IMR-90 (cell line): ENCODE results near the gene COL24A1. TPM values are rescaled to one million over a fixed set of nuclear protein-coding genes. Genes with fewer than 3 reads are reported as not detected.

Experiments
- ATAC-seq: fragments of 200-7000 bp; cut with Tn5 transposase; 2 replicates; pipeline ENCODE4 v1.9.1; 2020; ENCODE audit warnings: low read depth, mild to moderate bottlenecking, moderate library complexity
- BruUV-seq: library from RNA; stranded (reverse); fragments of 400-500 nt; replicated peaks from 2 replicates; lab custom pipeline; 2021; lab: Mats Ljungman, UMichigan
- CTCF ChIA-PET: fragments of 300-600 bp; formaldehyde crosslinking; extraction: SDS; loops from one replicate; lab custom pipeline; 2021; ENCODE audit warnings: antibody characterized with exemption; lab: Yijun Ruan, JAX
- POLR2A ChIA-PET: fragments of 300-600 bp; sonication (Branson Sonifier 250); formaldehyde crosslinking; loops from one replicate; lab custom pipeline; 2022; ENCODE audit warnings: antibody characterized with exemption; ENCODE audit not compliant: unreplicated experiment; lab: Charles Lee
- DNase-seq: peaks from one replicate; pipeline ENCODE4 v3.0.0; 2013
- H2AFZ ChIP-seq: replicated peaks from 2 replicates; pipeline ENCODE3; 2013; ENCODE audit warnings: low read length, mild to moderate bottlenecking; ENCODE audit not compliant: poor library complexity
- H2AK5ac ChIP-seq: 2 replicates; pipeline ENCODE4 v1.6.1; 2013; ENCODE audit warnings: low read depth, low read length, inconsistent platforms
- H2AK9ac ChIP-seq: replicated peaks from 2 replicates; pipeline ENCODE3; 2013; ENCODE audit warnings: mild to moderate bottlenecking, low read depth, low read length, moderate library complexity; ENCODE audit not compliant: poor library complexity
- H2BK120ac ChIP-seq: 2 replicates; pipeline ENCODE4 v1.6.1; 2013; ENCODE audit warnings: low read depth, low read length, inconsistent platforms
- H2BK15ac ChIP-seq: 3 replicates; pipeline ENCODE4 v1.6.1; 2013; ENCODE audit warnings: low read depth, low read length, inconsistent platforms
- H2BK20ac ChIP-seq: 2 replicates; pipeline ENCODE4 v1.6.1; 2013; ENCODE audit warnings: low read depth, mild to moderate bottlenecking, inconsistent platforms, low read length, moderate library complexity
- H2BK5ac ChIP-seq: 2 replicates; pipeline ENCODE4 v1.6.1; 2013; ENCODE audit warnings: mild to moderate bottlenecking, low read depth, low read length, inconsistent platforms; ENCODE audit not compliant: poor library complexity, severe bottlenecking
- H3K14ac ChIP-seq: replicated peaks from 2 replicates; pipeline ENCODE4 v1.6.1; 2013; ENCODE audit warnings: low read depth, low read length, inconsistent platforms
- H3K18ac ChIP-seq: 2 replicates; pipeline ENCODE4 v1.6.1; 2013; ENCODE audit warnings: low read depth, low read length, control low read depth
- H3K23ac ChIP-seq: 2 replicates; pipeline ENCODE4 v1.6.1; 2013; ENCODE audit warnings: low read depth, low read length, inconsistent platforms
- H3K27ac ChIP-seq: 2 replicates; pipeline ENCODE4 v1.5.1; 2013; ENCODE audit warnings: mild to moderate bottlenecking, control low read depth, low read length; ENCODE audit not compliant: insufficient read depth
- H3K27me3 ChIP-seq: 2 replicates; pipeline ENCODE4 v1.6.1; 2013; ENCODE audit warnings: low read length; ENCODE audit not compliant: control insufficient read depth, insufficient read depth
- H3K36me3 ChIP-seq: 2 replicates; pipeline ENCODE4 v1.6.1; 2013; ENCODE audit warnings: low read length, mixed read lengths; ENCODE audit not compliant: control insufficient read depth, insufficient read depth
- H3K4ac ChIP-seq: 2 replicates; pipeline ENCODE4 v1.6.1; 2013; ENCODE audit warnings: low read depth, low read length, inconsistent platforms
- H3K4me1 ChIP-seq: 2 replicates; pipeline ENCODE4 v1.6.1; 2013; ENCODE audit warnings: low read length, mixed read lengths; ENCODE audit not compliant: control insufficient read depth, insufficient read depth
- H3K4me2 ChIP-seq: 2 replicates; pipeline ENCODE4 v1.6.1; 2013; ENCODE audit warnings: low read depth, mild to moderate bottlenecking, control low read depth, low read length, moderate library complexity
- H3K4me3 ChIP-seq: 2 replicates; pipeline ENCODE4 v1.5.1; 2013; ENCODE audit warnings: low read depth, mild to moderate bottlenecking, control low read depth, low read length, moderate library complexity; ENCODE audit not compliant: insufficient read depth
- H3K56ac ChIP-seq: 2 replicates; pipeline ENCODE4 v1.6.1; 2013; ENCODE audit warnings: low read length, inconsistent platforms; ENCODE audit not compliant: insufficient read depth; ENCODE audit errors: extremely low read depth
- H3K79me1 ChIP-seq, 2 experiments: 2 replicates each; pipeline ENCODE4 v1.6.1; 2013; ENCODE audit warnings: low read length in 2 of 2, inconsistent platforms in 1 of 2, low read depth in 1 of 2
- H3K9ac ChIP-seq: 2 replicates; pipeline ENCODE4 v1.6.1; 2013; ENCODE audit warnings: low read depth, low read length, control low read depth
- H3K9me1 ChIP-seq: 2 replicates; pipeline ENCODE4 v1.6.1; 2013; ENCODE audit warnings: low read length, inconsistent platforms; ENCODE audit not compliant: insufficient read depth
- H3K9me3 ChIP-seq: 2 replicates; pipeline ENCODE4 v1.6.1; 2013; ENCODE audit warnings: low read length; ENCODE audit not compliant: control insufficient read depth, insufficient read depth
- H4K20me1 ChIP-seq: 2 replicates; pipeline ENCODE4 v1.6.1; 2013; ENCODE audit warnings: low read length, inconsistent platforms; ENCODE audit not compliant: insufficient read depth
- H4K5ac ChIP-seq: 2 replicates; pipeline ENCODE4 v1.6.1; 2013; ENCODE audit warnings: mild to moderate bottlenecking, low read depth, low read length, control low read depth
- H4K8ac ChIP-seq, 2 experiments: 2 replicates each; pipeline ENCODE4 v1.6.1; 2013; ENCODE audit warnings: low read depth in 2 of 2, low read length in 2 of 2, control low read depth in 1 of 2, inconsistent platforms in 1 of 2
- H4K91ac ChIP-seq: 2 replicates; pipeline ENCODE4 v1.6.1; 2013; ENCODE audit warnings: low read depth, low read length, inconsistent platforms; ENCODE audit not compliant: insufficient read depth
- CEBPB ChIP-seq: IDR thresholded peaks from 2 replicates; pipeline ENCODE4 v1.6.1; 2012; ENCODE audit warnings: low read depth, low read length, improper control_type of control experiment
- CHD1 ChIP-seq: IDR thresholded peaks from 2 replicates; pipeline ENCODE4 v1.6.1; 2012; ENCODE audit warnings: low read depth, low read length, improper control_type of control experiment
- FOS ChIP-seq: fragments of 150-350 bp; IDR thresholded peaks from 2 replicates; pipeline ENCODE4 v1.6.1; 2016; ENCODE audit warnings: low read depth, low read length
- MAFK ChIP-seq: IDR thresholded peaks from 2 replicates; pipeline ENCODE4 v1.6.1; 2012; ENCODE audit warnings: low read depth, low read length, improper control_type of control experiment
- MXI1 ChIP-seq: IDR thresholded peaks from 2 replicates; pipeline ENCODE4 v1.6.1; 2012; ENCODE audit warnings: low read depth, mild to moderate bottlenecking, low read length, moderate library complexity, borderline replicate concordance
- NFE2L2 ChIP-seq: fragments of 150-350 bp; IDR thresholded peaks from 2 replicates; pipeline ENCODE4 v1.6.1; 2016; ENCODE audit warnings: low read depth, mild to moderate bottlenecking, low read length
- POLR2A ChIP-seq: IDR thresholded peaks from 2 replicates; pipeline ENCODE4 v1.6.1; 2012; ENCODE audit warnings: mild to moderate bottlenecking, low read depth, low read length
- RAD21 ChIP-seq: IDR thresholded peaks from 2 replicates; pipeline ENCODE4 v1.6.1; 2012; ENCODE audit warnings: low read length, improper control_type of control experiment
- RCOR1 ChIP-seq: IDR thresholded peaks from 2 replicates; pipeline ENCODE4 v1.6.1; 2012; ENCODE audit warnings: mild to moderate bottlenecking, low read length, improper control_type of control experiment; ENCODE audit not compliant: insufficient replicate concordance
- RFX5 ChIP-seq: IDR thresholded peaks from 2 replicates; pipeline ENCODE4 v1.8.0; 2012; ENCODE audit warnings: low read depth, mild to moderate bottlenecking, low read length, moderate library complexity
- SMC3 ChIP-seq: fragments of 150-350 bp; IDR thresholded peaks from 2 replicates; pipeline ENCODE4 v1.6.1; 2016; ENCODE audit warnings: low read depth, mild to moderate bottlenecking, antibody characterized with exemption, low read length, moderate library complexity
- WGBS, 2 experiments: methylation state at CpG; one replicate each; pipeline versions ENCODE4 v1.1.5 to v1.1.7; 2013; ENCODE audit warnings: missing lambda C conversion rate in 2 of 2; ENCODE audit not compliant: insufficient read length in 1 of 2; ENCODE audit errors: extremely low coverage in 2 of 2; 5-methylcytosine and 5-hydroxymethylcytosine counted together
- dilution Hi-C: fragments of 300-500 bp; cut with HindIII; formaldehyde crosslinking; loops from one replicate; pipeline ENCODE4 v1.14.3; 2018; ENCODE audit warnings: low sequenced_read_pairs; ENCODE audit not compliant: unreplicated experiment
- in situ Hi-C: fragments of 300-500 bp; cut with MboI; formaldehyde crosslinking; loops from 3 replicates; pipeline ENCODE4 v1.14.3; 2019; ENCODE audit warnings: low sequenced_read_pairs, inconsistent platforms, mixed read lengths
- intact Hi-C: fragments of 100-400 bp; cut with micrococcal nuclease; formaldehyde crosslinking; loops from 2 replicates; pipeline ENCODE4 v1.10.0; 2022
- polyA plus RNA-seq, 3 experiments: library from polyadenylated mRNA; depleted of rRNA; stranded (reverse); fragments of >200 nt; gene quantifications; 2 replicates each; pipeline ENCODE4 v1.2.3, GENCODE V29; 2012; ENCODE audit warnings: low replicate concordance in 1 of 3
- total RNA-seq: library from RNA; depleted of rRNA; stranded (reverse); fragments of >200 nt; gene quantifications from 2 replicates; pipeline ENCODE4 v1.2.3, GENCODE V29; 2012
- TF ChIP-seq, protein P1 (sequence below): conservative IDR thresholded peaks from 2 replicates; pipeline ENCODE4 v1.5.1; 2012; ENCODE audit warnings: mild to moderate bottlenecking, low read depth, low read length, improper control_type of control experiment
- TF ChIP-seq, protein P2 (sequence below): fragments of 150-350 bp; IDR thresholded peaks from 2 replicates; pipeline ENCODE4 v1.6.1; 2016; ENCODE audit warnings: low read depth, mild to moderate bottlenecking, low read length, moderate library complexity, borderline replicate concordance
- TF ChIP-seq, protein P3 (sequence below): fragments of 150-350 bp; IDR thresholded peaks from 2 replicates; pipeline ENCODE4 v1.6.1; 2017; ENCODE audit warnings: mild to moderate bottlenecking, antibody characterized with exemption, low read length, low read depth

Gene COL24A1
- total and polyA plus RNA-seq, 2 of the 4 experiments (the other 2 are of a cell fraction), result 1.4 to 2.2 TPM

DNA sequence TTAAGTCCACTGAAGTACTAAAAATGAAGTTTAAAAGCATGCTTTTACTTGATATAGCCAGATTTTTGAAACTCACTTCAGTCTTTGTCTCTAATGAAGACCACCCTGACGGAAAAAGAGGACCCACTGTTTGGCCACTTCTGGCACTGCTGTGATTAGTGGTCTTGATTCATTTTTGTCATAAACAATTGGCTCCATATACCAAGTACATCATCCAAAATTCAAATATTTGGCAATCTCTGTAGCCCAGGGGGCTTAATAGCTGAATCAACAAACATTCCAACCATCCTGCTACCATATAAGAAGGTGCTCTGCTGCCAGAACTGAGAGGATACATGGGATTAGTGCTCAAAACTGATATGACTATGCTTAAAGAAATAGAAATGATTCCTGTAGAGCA, 156.0 kb downstream of the COL24A1 start:
- Histone ChIP-seq H4K8ac (no peak overlapping the region), H3K27ac (no peak overlapping the region), H3K9me3 (no peaks in the 10 kb centered on the region), H2AK5ac (no peak overlapping the region), H3K4me2 (no peak overlapping the region), H4K20me1 (no peaks in the 10 kb centered on the region), H3K4ac (no peak overlapping the region), H2BK120ac (no peak overlapping the region), H3K4me1 (no peaks in the 10 kb centered on the region), H4K5ac (no peak overlapping the region), H2AK9ac (no peak overlapping the region), H3K23ac (no peak overlapping the region), H2BK5ac (no peak overlapping the region), H3K36me3 (no peaks in the 10 kb centered on the region), H3K9ac (no peak overlapping the region), H2AFZ (no peak overlapping the region), H3K56ac (no peak overlapping the region), H3K18ac (no peak overlapping the region), H3K27me3 (no peaks in the 10 kb centered on the region), H2BK15ac (no peak overlapping the region), H2BK20ac (no peak overlapping the region), H3K14ac (no peak overlapping the region), H3K4me3 (no peak overlapping the region), H4K91ac (no peak overlapping the region), H3K9me1 (no peaks in the 10 kb centered on the region), H3K79me1 (no peaks in the 10 kb centered on the region)
- POLR2A ChIA-PET, result no interaction called here
- in situ Hi-C loops, result no loop called here
- BruUV-seq, result no TSS peak
- dilution Hi-C loops, result no loop called here
- intact Hi-C loops, result no loop called here
- WGBS, 2 experiments, result no CpG with 5 or more reads among the region's 1 CpG
- TF ChIP-seq FOS (no peak), RCOR1 (no peak), RFX5 (no peak), MXI1 (no peak), CHD1 (no peak), MAFK (no peak), SMC3 (no peak), NFE2L2 (no peak), RAD21 (no peak), POLR2A (no peak), CEBPB (no peak)
- TF ChIP-seq, protein P1, sequence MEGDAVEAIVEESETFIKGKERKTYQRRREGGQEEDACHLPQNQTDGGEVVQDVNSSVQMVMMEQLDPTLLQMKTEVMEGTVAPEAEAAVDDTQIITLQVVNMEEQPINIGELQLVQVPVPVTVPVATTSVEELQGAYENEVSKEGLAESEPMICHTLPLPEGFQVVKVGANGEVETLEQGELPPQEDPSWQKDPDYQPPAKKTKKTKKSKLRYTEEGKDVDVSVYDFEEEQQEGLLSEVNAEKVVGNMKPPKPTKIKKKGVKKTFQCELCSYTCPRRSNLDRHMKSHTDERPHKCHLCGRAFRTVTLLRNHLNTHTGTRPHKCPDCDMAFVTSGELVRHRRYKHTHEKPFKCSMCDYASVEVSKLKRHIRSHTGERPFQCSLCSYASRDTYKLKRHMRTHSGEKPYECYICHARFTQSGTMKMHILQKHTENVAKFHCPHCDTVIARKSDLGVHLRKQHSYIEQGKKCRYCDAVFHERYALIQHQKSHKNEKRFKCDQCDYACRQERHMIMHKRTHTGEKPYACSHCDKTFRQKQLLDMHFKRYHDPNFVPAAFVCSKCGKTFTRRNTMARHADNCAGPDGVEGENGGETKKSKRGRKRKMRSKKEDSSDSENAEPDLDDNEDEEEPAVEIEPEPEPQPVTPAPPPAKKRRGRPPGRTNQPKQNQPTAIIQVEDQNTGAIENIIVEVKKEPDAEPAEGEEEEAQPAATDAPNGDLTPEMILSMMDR, result no peak
- TF ChIP-seq, protein P2, sequence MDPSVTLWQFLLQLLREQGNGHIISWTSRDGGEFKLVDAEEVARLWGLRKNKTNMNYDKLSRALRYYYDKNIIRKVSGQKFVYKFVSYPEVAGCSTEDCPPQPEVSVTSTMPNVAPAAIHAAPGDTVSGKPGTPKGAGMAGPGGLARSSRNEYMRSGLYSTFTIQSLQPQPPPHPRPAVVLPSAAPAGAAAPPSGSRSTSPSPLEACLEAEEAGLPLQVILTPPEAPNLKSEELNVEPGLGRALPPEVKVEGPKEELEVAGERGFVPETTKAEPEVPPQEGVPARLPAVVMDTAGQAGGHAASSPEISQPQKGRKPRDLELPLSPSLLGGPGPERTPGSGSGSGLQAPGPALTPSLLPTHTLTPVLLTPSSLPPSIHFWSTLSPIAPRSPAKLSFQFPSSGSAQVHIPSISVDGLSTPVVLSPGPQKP, result no peak
- TF ChIP-seq, protein P3, sequence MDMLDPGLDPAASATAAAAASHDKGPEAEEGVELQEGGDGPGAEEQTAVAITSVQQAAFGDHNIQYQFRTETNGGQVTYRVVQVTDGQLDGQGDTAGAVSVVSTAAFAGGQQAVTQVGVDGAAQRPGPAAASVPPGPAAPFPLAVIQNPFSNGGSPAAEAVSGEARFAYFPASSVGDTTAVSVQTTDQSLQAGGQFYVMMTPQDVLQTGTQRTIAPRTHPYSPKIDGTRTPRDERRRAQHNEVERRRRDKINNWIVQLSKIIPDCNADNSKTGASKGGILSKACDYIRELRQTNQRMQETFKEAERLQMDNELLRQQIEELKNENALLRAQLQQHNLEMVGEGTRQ, result no peak
- DNase-seq (no peak), ATAC-seq (no peak)
- CTCF ChIA-PET, result no interaction called here
